Activated T-cell treated with anti-CD3 and anti-CD28 coated beads, Interleukin-2, amount 50 U/mL, for 4 hours (primary cell): ENCODE data around the gene ZMYM4. TPM values are rescaled to one million over a fixed set of nuclear protein-coding genes. Genes with fewer than 3 reads are reported as not detected.
A peak's percentile ranks its signal among the peaks of the same experiment; 100 is the strongest.

Experiments used
- ATAC-seq, 2 donors: fragments of 200-7000 bp; cut with Tn5 transposase; one replicate each; pipeline ENCODE4 v1.10.0; 2021
- DNase-seq: peaks from one replicate; pipeline ENCODE4 v3.0.0-alpha.2; 2020
- H3K27me3 Mint-ChIP-seq: one replicate; pipeline ENCODE4 v1.8.0; 2021; ENCODE audit warnings: low read depth, mixed read lengths
- H3K36me3 Mint-ChIP-seq: one replicate; pipeline ENCODE4 v1.8.0; 2022; ENCODE audit warnings: mixed read lengths; ENCODE audit not compliant: insufficient read depth
- H3K4me1 Mint-ChIP-seq: one replicate; pipeline ENCODE4 v1.8.0; 2021; ENCODE audit warnings: low read depth, mixed read lengths
- H3K4me3 Mint-ChIP-seq: one replicate; pipeline ENCODE4 v1.8.0; 2021; ENCODE audit warnings: mild to moderate bottlenecking, moderate library complexity, mixed read lengths
- H3K9me3 Mint-ChIP-seq: one replicate; pipeline ENCODE4 v1.8.0; 2021; ENCODE audit warnings: mixed read lengths
- total RNA-seq, 3 donors: library from RNA; stranded (reverse); gene quantifications; one replicate each; pipeline ENCODE4 v1.2.1, GENCODE V29; 2021

ZMYM4 gene
- total RNA-seq, 3 donors from 2014 or later, result 24.2 to 28.9 (median 26.0) TPM

- H3K4me1 Mint-ChIP-seq, result peaks cover 15% of the 10 kb centered on the region
- H3K4me3 Mint-ChIP-seq, result no peak overlapping the region
- DNase-seq (no peak), ATAC-seq (peak; percentile 66 to 73)
- no peaks in the 10 kb centered on the region for H3K9me3 Mint-ChIP-seq
- H3K27me3 Mint-ChIP-seq, result no peaks in the 10 kb centered on the region
- H3K36me3 Mint-ChIP-seq, result peaks cover 34% of the 10 kb centered on the region
Observed at GRCh38 chr1:35431173-35431599, 162.7 kb downstream of the ZMYM4 start.

- Mint-ChIP-seq H3K4me1 (peaks cover 15% of the 10 kb centered on the region), H3K27me3 (no peaks in the 10 kb centered on the region), H3K9me3 (no peaks in the 10 kb centered on the region), H3K4me3 (no peak overlapping the region), H3K36me3 (peaks cover 40% of the 10 kb centered on the region)
- ATAC-seq (no peak), DNase-seq (no peak)
Observed at GRCh38 chr1:35432231-35432630, 163.7 kb downstream of the ZMYM4 start.

- no peaks in the 10 kb centered on the region for H3K27me3 Mint-ChIP-seq
- H3K4me3 Mint-ChIP-seq, result no peak overlapping the region
- ATAC-seq (no peak), DNase-seq (no peak)
- H3K36me3 Mint-ChIP-seq, result peaks cover 50% of the 10 kb centered on the region
- H3K4me1 Mint-ChIP-seq, result peaks cover 15% of the 10 kb centered on the region
- no peaks in the 10 kb centered on the region for H3K9me3 Mint-ChIP-seq
Observed at GRCh38 chr1:35433714-35434113, 165.2 kb downstream of the ZMYM4 start.

GRCh38 chr1:35434703-35435102, 166.2 kb downstream of the ZMYM4 start:
- Mint-ChIP-seq H3K4me1 (peaks cover 15% of the 10 kb centered on the region), H3K36me3 (peaks cover 55% of the 10 kb centered on the region), H3K9me3 (no peaks in the 10 kb centered on the region), H3K4me3 (no peak overlapping the region), H3K27me3 (no peaks in the 10 kb centered on the region)
- DNase-seq, result no peak
- no peak for ATAC-seq

GRCh38 chr1:35436078-35436477, 167.6 kb downstream of the ZMYM4 start:
- no peak for DNase-seq
- ATAC-seq, result no peak
- Mint-ChIP-seq H3K4me3 (no peak overlapping the region), H3K36me3 (peaks cover 55% of the 10 kb centered on the region), H3K9me3 (no peaks in the 10 kb centered on the region), H3K27me3 (no peaks in the 10 kb centered on the region), H3K4me1 (peaks cover 12% of the 10 kb centered on the region)

GRCh38 chr1:35437200-35437599, 168.7 kb downstream of the ZMYM4 start:
- no peaks in the 10 kb centered on the region for H3K9me3 Mint-ChIP-seq

GRCh38 chr1:35439626-35440025, 171.1 kb downstream of the ZMYM4 start:
- Mint-ChIP-seq H3K36me3 (peaks cover 48% of the 10 kb centered on the region), H3K27me3 (no peaks in the 10 kb centered on the region)

More at GRCh38 chr1:35437200-35437599, 168.7 kb downstream of the ZMYM4 start:
- no peak for ATAC-seq
- DNase-seq, result no peak
- Mint-ChIP-seq H3K27me3 (no peaks in the 10 kb centered on the region), H3K4me3 (no peak overlapping the region), H3K36me3 (peaks cover 58% of the 10 kb centered on the region), H3K4me1 (peaks cover 7% of the 10 kb centered on the region)

GRCh38 chr1:35441926-35442579, 173.5 kb downstream of the ZMYM4 start:
- Mint-ChIP-seq H3K36me3 (peaks cover 35% of the 10 kb centered on the region), H3K9me3 (no peaks in the 10 kb centered on the region), H3K4me1 (peaks cover 12% of the 10 kb centered on the region), H3K27me3 (no peaks in the 10 kb centered on the region), H3K4me3 (no peak overlapping the region)
- ATAC-seq (no peak), DNase-seq (no peak)

More at GRCh38 chr1:35439626-35440025, 171.1 kb downstream of the ZMYM4 start:
- DNase-seq, result no peak
- ATAC-seq, result no peak
- Mint-ChIP-seq H3K4me1 (peaks cover 12% of the 10 kb centered on the region), H3K9me3 (no peaks in the 10 kb centered on the region), H3K4me3 (no peak overlapping the region)

GRCh38 chr1:35442734-35443133, 174.2 kb downstream of the ZMYM4 start:
- DNase-seq, result peak; percentile 15
- no peaks in the 10 kb centered on the region for H3K9me3 Mint-ChIP-seq
- ATAC-seq, result peak; percentile 57 to 67
- peaks cover 12% of the 10 kb centered on the region for H3K4me1 Mint-ChIP-seq
- H3K36me3 Mint-ChIP-seq, result peaks cover 34% of the 10 kb centered on the region
- no peak overlapping the region for H3K4me3 Mint-ChIP-seq
- no peaks in the 10 kb centered on the region for H3K27me3 Mint-ChIP-seq

GRCh38 chr1:35443768-35444518, 175.4 kb downstream of the ZMYM4 start:
- DNase-seq (no peak), ATAC-seq (peak; percentile 64 to 65)
- Mint-ChIP-seq H3K4me1 (peaks cover 12% of the 10 kb centered on the region), H3K27me3 (no peaks in the 10 kb centered on the region), H3K4me3 (no peak overlapping the region), H3K36me3 (peaks cover 37% of the 10 kb centered on the region), H3K9me3 (no peaks in the 10 kb centered on the region)

GRCh38 chr1:35444519-35444774, 175.9 kb downstream of the ZMYM4 start:
- peaks cover 34% of the 10 kb centered on the region for H3K36me3 Mint-ChIP-seq
- no peaks in the 10 kb centered on the region for H3K27me3 Mint-ChIP-seq
- H3K4me1 Mint-ChIP-seq, result peaks cover 12% of the 10 kb centered on the region
- H3K4me3 Mint-ChIP-seq, result no peak overlapping the region
- H3K9me3 Mint-ChIP-seq, result no peaks in the 10 kb centered on the region
- no peak for ATAC-seq
- DNase-seq, result no peak

- no peak for ATAC-seq
- no peaks in the 10 kb centered on the region for H3K27me3 Mint-ChIP-seq
- H3K9me3 Mint-ChIP-seq, result no peaks in the 10 kb centered on the region
- no peak overlapping the region for H3K4me3 Mint-ChIP-seq
- peaks cover 33% of the 10 kb centered on the region for H3K36me3 Mint-ChIP-seq
- H3K4me1 Mint-ChIP-seq, result peaks cover 26% of the 10 kb centered on the region
- DNase-seq, result no peak
Observed at GRCh38 chr1:35447278-35447677, 178.8 kb downstream of the ZMYM4 start.

- H3K9me3 Mint-ChIP-seq, result no peaks in the 10 kb centered on the region
- no peak for ATAC-seq
- DNase-seq, result no peak
- H3K4me1 Mint-ChIP-seq, result peaks cover 28% of the 10 kb centered on the region
- H3K4me3 Mint-ChIP-seq, result no peak overlapping the region
- no peaks in the 10 kb centered on the region for H3K27me3 Mint-ChIP-seq
- H3K36me3 Mint-ChIP-seq, result peaks cover 28% of the 10 kb centered on the region
Observed at GRCh38 chr1:35448344-35448801, 179.9 kb downstream of the ZMYM4 start.

- peaks cover 34% of the 10 kb centered on the region for H3K4me1 Mint-ChIP-seq
- no peak overlapping the region for H3K4me3 Mint-ChIP-seq
- no peaks in the 10 kb centered on the region for H3K9me3 Mint-ChIP-seq
- ATAC-seq, result no peak
- peaks cover 34% of the 10 kb centered on the region for H3K36me3 Mint-ChIP-seq
- H3K27me3 Mint-ChIP-seq, result no peaks in the 10 kb centered on the region
- DNase-seq, result no peak
Observed at GRCh38 chr1:35449334-35450008, 181.0 kb downstream of the ZMYM4 start.
